HG02623 (cell line): ENCODE data around the gene DEPDC1B.
"Not testable (repeated sequence)": the region's sequence is repeated elsewhere in the genome, so short reads cannot be mapped to it uniquely, and the experiment has no call there.

Source experiments
- ATAC-seq: cut with Tn5 transposase; IDR thresholded peaks from one replicate; pipeline ENCODE4 v1.9.1; 2021; ENCODE audit warnings: moderate library complexity; ENCODE audit not compliant: unreplicated experiment

DEPDC1B gene

DNA sequence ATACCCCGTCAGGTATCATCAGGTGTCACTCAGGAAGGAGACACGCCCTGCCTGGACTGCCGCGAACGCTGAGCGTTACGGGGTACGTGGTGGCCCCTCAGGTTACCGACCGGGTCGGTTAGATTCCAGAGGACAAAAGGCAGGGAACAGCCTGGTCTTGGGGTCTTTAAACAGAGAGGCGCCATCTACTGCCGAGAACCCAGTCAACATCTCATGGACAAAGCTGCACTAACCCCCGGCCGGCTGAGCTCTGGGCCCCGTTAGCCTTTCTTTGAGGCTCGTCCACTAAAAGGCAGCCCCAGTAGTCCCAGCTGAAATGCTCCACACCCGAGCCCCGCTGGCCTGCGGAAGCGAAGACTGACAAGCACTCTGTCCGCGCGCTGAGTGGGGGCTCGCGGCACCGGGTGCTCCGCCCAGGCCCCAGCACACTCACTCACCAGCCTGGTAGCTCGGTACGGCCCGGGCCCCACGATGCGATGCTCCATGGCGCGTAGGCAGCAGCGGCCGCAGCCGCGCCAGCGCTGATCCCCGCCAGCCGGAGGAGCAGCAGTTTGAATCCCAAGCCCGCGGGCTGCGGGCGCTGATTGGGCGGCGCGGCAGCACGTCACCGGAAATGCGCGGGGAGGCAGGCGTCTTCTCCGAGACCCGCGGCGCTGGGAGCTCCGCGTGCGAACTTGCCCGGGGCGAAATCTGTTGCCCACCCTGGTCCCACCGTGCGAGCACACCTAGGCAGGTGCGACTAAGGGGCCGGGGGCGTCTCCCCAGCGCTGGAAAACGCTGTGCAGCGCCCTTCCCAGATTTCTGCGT, at the start of gene DEPDC1B:
Gene DEPDC1B, minus strand, starts transcription at position 558 of the 807 bp plus-strand sequence. Its CDS starts 73 bp downstream, at position 485.
- ATAC-seq = peak; percentile 91

DNA sequence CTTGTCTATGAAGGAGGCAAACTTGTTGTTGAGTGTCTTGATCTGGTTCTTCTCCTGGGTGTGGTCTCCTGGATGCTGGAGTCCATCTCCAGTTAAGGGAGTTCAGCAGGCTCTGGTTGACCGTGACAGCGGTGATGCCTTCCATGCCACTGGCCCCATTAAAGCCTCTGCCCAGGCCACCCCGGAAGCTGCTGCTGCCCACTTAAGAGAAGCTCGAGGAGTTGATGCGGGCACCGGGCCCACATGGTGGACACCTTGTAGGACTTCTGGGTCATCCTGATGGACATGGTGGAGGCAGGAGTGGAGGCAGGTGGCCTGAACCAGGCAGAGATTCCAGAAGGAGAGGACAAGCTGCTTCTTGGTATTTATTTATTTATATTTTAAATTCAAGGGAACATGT, 44.7 kb upstream of the DEPDC1B start:
- no peak for ATAC-seq

GRCh38 chr5:60743511-60744314, 43.7 kb upstream of the DEPDC1B start:
- ATAC-seq = no peak

- no peak for ATAC-seq
Measured at GRCh38 chr5:60740322-60740721, 40.4 kb upstream of the DEPDC1B start.

GRCh38 chr5:60738933-60739332, 39.0 kb upstream of the DEPDC1B start:
- ATAC-seq = no peak

DNA sequence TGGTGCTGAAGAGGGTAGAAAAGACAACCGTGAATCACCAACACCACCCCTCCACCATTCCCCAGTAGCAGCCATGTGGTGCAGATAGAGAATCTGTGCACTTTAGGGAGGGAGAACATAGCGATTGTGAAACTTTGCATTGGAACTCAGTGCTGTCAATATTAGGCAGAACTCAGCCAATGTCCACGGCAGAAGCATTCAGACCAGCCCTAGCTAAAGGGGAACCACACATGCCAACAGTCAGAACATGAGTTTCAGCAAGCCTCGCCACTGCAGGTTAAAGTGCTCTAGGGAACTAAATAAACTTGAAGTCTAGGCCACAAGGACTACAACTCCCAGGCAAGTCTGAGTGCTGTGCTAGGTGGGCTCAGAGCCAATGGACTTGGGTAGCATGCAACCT, 38.5 kb upstream of the DEPDC1B start:
- no peak for ATAC-seq

- not testable (repeated sequence) for ATAC-seq
Measured at GRCh38 chr5:60730858-60731257, 30.9 kb upstream of the DEPDC1B start.

GRCh38 chr5:60727033-60727679, 27.2 kb upstream of the DEPDC1B start:
- no peak for ATAC-seq

DNA sequence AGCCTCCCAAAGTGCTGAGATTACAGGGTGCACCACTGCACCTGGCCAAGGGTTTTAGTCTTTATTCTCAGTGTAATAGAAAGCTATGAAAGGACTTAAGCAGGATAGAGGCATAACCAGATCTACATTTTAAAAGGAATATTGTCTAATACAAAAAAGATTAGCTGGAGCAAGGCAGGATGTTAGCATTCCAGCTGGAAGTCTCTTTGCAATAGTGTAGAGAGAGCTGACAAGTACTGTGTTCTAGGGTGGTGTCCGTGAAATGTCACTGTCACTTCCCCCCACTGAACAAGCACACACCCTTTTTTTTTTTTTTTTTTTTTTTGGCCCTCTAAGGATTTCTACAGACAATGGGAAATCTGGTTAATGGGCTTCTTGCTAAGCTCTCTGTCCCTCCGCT, 24.2 kb upstream of the DEPDC1B start:
- no peak for ATAC-seq

- no peak for ATAC-seq
Measured at GRCh38 chr5:60722416-60722815, 22.4 kb upstream of the DEPDC1B start.

GRCh38 chr5:60719329-60719728, 19.4 kb upstream of the DEPDC1B start:
- no peak for ATAC-seq

- ATAC-seq = no peak
Measured at GRCh38 chr5:60718166-60718892, 18.4 kb upstream of the DEPDC1B start.

DNA sequence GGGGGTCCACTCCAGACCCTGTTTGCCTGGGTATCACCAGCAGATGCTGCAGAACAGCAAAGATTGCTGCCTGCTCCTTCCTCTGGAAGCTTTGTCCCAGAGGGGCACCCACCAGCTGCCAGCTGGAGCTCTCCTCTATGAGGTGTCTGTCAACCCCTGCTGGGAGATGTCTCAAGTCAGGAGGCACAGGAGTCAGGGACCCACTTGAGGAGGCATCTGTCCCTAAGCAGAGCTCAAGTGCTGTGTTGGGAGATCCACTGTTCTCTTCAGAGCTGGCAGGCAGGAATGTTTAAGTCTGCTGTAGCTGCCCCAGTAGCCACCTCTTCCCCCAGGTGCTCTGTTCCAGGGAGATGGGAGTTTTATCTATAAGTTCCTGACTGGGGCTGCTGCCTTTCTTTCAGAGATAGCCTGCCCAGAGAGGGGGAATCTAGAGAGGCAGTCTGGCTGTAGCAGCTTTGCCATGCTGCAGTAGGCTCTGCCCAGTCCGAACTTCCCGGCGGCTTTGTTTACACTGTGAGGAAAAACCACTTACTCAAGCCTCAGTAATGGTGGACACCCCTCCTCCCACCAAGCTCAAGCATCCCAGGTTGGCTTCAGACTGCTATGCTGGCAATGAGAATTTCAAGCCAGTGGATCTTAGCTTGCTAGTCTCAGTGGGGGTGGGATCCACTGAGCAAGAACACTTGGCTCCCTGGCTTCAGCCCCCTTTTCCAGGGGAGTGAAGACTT, 15.4 kb upstream of the DEPDC1B start:
- ATAC-seq = not testable (repeated sequence)

GRCh38 chr5:60712950-60713349, 13.0 kb upstream of the DEPDC1B start:
- no peak for ATAC-seq

GRCh38 chr5:60711892-60712291, 11.9 kb upstream of the DEPDC1B start:
- not testable (repeated sequence) for ATAC-seq

GRCh38 chr5:60710362-60710761, 10.4 kb upstream of the DEPDC1B start:
- ATAC-seq = no peak

- ATAC-seq = no peak
Measured at GRCh38 chr5:60705144-60705543, 5.2 kb upstream of the DEPDC1B start.

DNA sequence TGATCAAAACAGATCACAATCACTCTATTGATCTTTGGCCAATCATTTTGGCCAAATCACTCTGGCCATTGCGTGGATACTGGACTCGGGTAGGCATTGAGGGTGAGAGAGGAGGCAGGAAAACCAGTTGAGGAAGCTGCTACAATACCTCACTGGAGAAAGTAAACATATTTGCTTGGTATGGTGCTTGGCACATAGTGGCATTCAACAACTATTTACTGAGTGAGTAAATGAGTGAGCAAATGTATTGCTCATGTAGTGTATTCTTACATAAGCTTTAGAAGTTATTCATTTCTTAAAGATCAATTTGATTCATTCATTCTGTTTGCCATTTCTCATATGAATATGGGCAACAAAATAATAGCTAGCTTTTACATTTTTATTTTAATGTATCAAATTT, 4.0 kb upstream of the DEPDC1B start:
- no peak for ATAC-seq

- ATAC-seq = no peak
Measured at GRCh38 chr5:60701321-60701968, 1.5 kb upstream of the DEPDC1B start.

DNA sequence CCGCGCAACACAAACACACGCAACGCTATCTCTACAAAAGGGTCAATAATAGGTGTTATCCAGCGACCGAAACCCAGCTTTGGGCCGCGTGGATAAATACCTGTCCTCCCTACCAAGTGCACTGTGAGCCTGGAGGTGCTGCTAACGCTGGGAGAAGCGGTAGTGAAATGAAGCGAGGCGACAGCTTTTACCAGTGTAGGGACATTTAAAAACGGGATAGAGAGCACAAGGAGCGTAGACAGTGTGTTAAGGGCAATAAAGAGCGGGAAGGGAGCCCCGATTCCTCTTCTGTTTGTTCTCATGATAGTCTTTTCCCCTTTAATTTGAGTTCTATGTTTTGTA, 421 bp upstream of the DEPDC1B start:
- peak; percentile 18 for ATAC-seq
